Panc1 (cell line): Measurements from ENCODE around the gene LMO1. TPM values are rescaled to one million over a fixed set of nuclear protein-coding genes. Genes with fewer than 3 reads are reported as not detected.

ENCODE experiments used
- ATAC-seq: fragments of 200-7000 bp; cut with Tn5 transposase; 2 replicates; pipeline ENCODE4 v1.9.1; 2020; ENCODE audit warnings: mild to moderate bottlenecking, moderate library complexity
- BruUV-seq: library from RNA; stranded (reverse); fragments of 400-500 nt; replicated peaks from 2 replicates; lab custom pipeline; 2021; lab: Mats Ljungman, UMichigan
- CTCF ChIA-PET: fragments of 300-600 bp; sonication (Branson Sonifier 250); formaldehyde crosslinking; loops from one replicate; lab custom pipeline; 2022; ENCODE audit warnings: antibody characterized with exemption; lab: Charles Lee
- POLR2A ChIA-PET: fragments of 300-600 bp; sonication (Branson Sonifier 250); formaldehyde crosslinking; loops from one replicate; lab custom pipeline; 2022; ENCODE audit warnings: antibody characterized with exemption; lab: Charles Lee
- DNase-seq: peaks from one replicate; pipeline ENCODE4 v3.0.0-alpha.2; 2010; ENCODE audit warnings: low read depth, low spot score
- H3K27ac ChIP-seq: 2 replicates; pipeline ENCODE4 v1.5.1; 2011; ENCODE audit warnings: mild to moderate bottlenecking, low read length, inconsistent platforms
- H3K27me3 ChIP-seq: fragments of 200-500 bp; sonication (Bioruptor generic); 2 replicates; pipeline ENCODE4 v1.6.0; 2014; ENCODE audit warnings: low read length, inconsistent platforms; ENCODE audit not compliant: control insufficient read depth, insufficient read depth
- H3K36me3 ChIP-seq: fragments of 200-500 bp; sonication (Bioruptor generic); 2 replicates; pipeline ENCODE4 v1.5.1; 2014; ENCODE audit warnings: inconsistent platforms, mild to moderate bottlenecking, low read length, moderate library complexity; ENCODE audit not compliant: control insufficient read depth, insufficient read depth
- H3K4me1 ChIP-seq: 2 replicates; pipeline ENCODE4 v1.5.1; 2011; ENCODE audit warnings: inconsistent platforms, mild to moderate bottlenecking, low read length, moderate library complexity; ENCODE audit not compliant: control insufficient read depth, insufficient read depth
- H3K4me3 ChIP-seq, 2 experiments: 2 replicates each; pipeline ENCODE4 v1.5.1; 2011 to 2012; ENCODE audit warnings: low read depth in 2 of 2, low read length in 2 of 2, mild to moderate bottlenecking in 2 of 2, inconsistent platforms in 1 of 2, moderate library complexity in 1 of 2
- H3K9me3 ChIP-seq: fragments of 200-500 bp; sonication (Bioruptor generic); 2 replicates; pipeline ENCODE4 v1.5.1; 2014; ENCODE audit warnings: low read depth, mild to moderate bottlenecking, inconsistent platforms, low read length, moderate library complexity; ENCODE audit not compliant: control insufficient read depth, insufficient read depth
- CTCF ChIP-seq: fragments of 450-650 bp; IDR thresholded peaks from 2 replicates; pipeline ENCODE4 v1.5.1; 2017; ENCODE audit warnings: mild to moderate bottlenecking
- POLR2AphosphoS5 ChIP-seq: IDR thresholded peaks from 2 replicates; pipeline ENCODE4 v1.6.1; 2012; ENCODE audit warnings: mild to moderate bottlenecking, low read depth, low read length, moderate library complexity
- REST ChIP-seq, 2 experiments: IDR thresholded peaks; 2 replicates each; pipeline ENCODE4 v1.6.1; 2011 to 2012; ENCODE audit warnings: low read depth in 2 of 2, control low read depth in 1 of 2, low read length in 1 of 2, mild to moderate bottlenecking in 1 of 2, moderate library complexity in 1 of 2; ENCODE audit not compliant: insufficient read depth in 1 of 2
- SIN3A ChIP-seq: IDR thresholded peaks from 2 replicates; pipeline ENCODE4 v1.6.1; 2012; ENCODE audit warnings: low read depth, mild to moderate bottlenecking, low read length, moderate library complexity, borderline replicate concordance; ENCODE audit not compliant: insufficient read depth
- TCF7L2 ChIP-seq: IDR thresholded peaks from 2 replicates; pipeline ENCODE4 v1.6.1; 2011; ENCODE audit warnings: mild to moderate bottlenecking, low read depth, low read length, inconsistent platforms
- in situ Hi-C: cut with HindIII; loops from 2 replicates; pipeline ENCODE4 v1.10.0; 2016; ENCODE audit warnings: low sequenced_read_pairs, low pct_unique_long_range_greater_than_20kb
- intact Hi-C: fragments of 100-400 bp; cut with micrococcal nuclease; formaldehyde crosslinking; loops from one replicate; pipeline ENCODE4 v1.10.0; 2022; ENCODE audit not compliant: unreplicated experiment
- total RNA-seq: library from RNA; stranded (reverse); gene quantifications from one replicate; pipeline ENCODE4 v1.2.1, GENCODE V29; 2021; ENCODE audit not compliant: unreplicated experiment

The LMO1 gene
- total RNA-seq, 1 experiment from 2014 or later, result not detected

- H3K4me1 ChIP-seq, result no peaks in the 10 kb centered on the region
- no peaks in the 10 kb centered on the region for H3K9me3 ChIP-seq
- H3K4me3 ChIP-seq, result no peak overlapping the region
- in situ Hi-C loops, result no loop called here
- TF ChIP-seq REST (IDR thresholded peaks at IDR 0.05; ENCODE audit: insufficient read depth in 1 of 2, low read depth in 2 of 2, low read length in 1 of 2) (no peak), POLR2AphosphoS5 (no peak), TCF7L2 (no peak), CTCF (no peak), SIN3A (no peak)
- ATAC-seq (no peak), DNase-seq (no peak)
- ChIA-PET POLR2A (no interaction called here), CTCF (interaction anchor here (0.6 to 1.6 kb wide), 3 partner anchors 14 to 318 kb away, joined by 3 to 4 read pairs (median 3); no protein-coding TSS in a partner anchor)
- H3K27me3 ChIP-seq, result peaks cover 23% of the 10 kb centered on the region
- BruUV-seq, result no TSS peak
- no peaks in the 10 kb centered on the region for H3K36me3 ChIP-seq
- intact Hi-C loops, result no loop called here
- no peak overlapping the region for H3K27ac ChIP-seq
Observed at GRCh38 chr11:8248786-8249185, 14.9 kb downstream of the LMO1 start.

GRCh38 chr11:8247312-8247711 is 16.4 kb downstream of the LMO1 start:
- in situ Hi-C loops, result no loop called here
- H3K9me3 ChIP-seq, result no peaks in the 10 kb centered on the region
- H3K27ac ChIP-seq, result no peak overlapping the region
- H3K4me1 ChIP-seq, result no peaks in the 10 kb centered on the region
- POLR2A ChIA-PET, result no interaction called here
- DNase-seq, result no peak
- H3K36me3 ChIP-seq, result no peaks in the 10 kb centered on the region
- BruUV-seq, result no TSS peak
- peaks cover 23% of the 10 kb centered on the region for H3K27me3 ChIP-seq
- intact Hi-C loops, result no loop called here
- TF ChIP-seq SIN3A, result no peak
- no peak for TF ChIP-seq REST (IDR thresholded peaks at IDR 0.05; ENCODE audit: insufficient read depth in 1 of 2, low read depth in 2 of 2, low read length in 1 of 2)
- TF ChIP-seq CTCF, result peak; percentile 91; the same call in 1 of the 2 replicates
- no peak for TF ChIP-seq TCF7L2
- peak; percentile 72 for ATAC-seq
- CTCF ChIA-PET, result interaction anchor here (1.3 kb wide), 1 partner anchor 16 kb away, joined by 5 read pairs; the partner anchor contains the start of gene LMO1
- no peak overlapping the region for H3K4me3 ChIP-seq
